HEK293 (cell line): Measurements from ENCODE around the gene KRT80.

Experiments
- CTCF ChIA-PET: fragments of 350-600 bp; formaldehyde crosslinking; extraction: SDS; loops from one replicate; lab custom pipeline; 2021; ENCODE audit warnings: antibody characterized with exemption; lab: Yijun Ruan, JAX
- POLR2A ChIA-PET: fragments of 300-600 bp; formaldehyde crosslinking; extraction: SDS; loops from one replicate; lab custom pipeline; 2020; ENCODE audit warnings: antibody characterized with exemption, inconsistent platforms; lab: Yijun Ruan, JAX
- H3K27ac ChIP-seq: fragments of 200-500 bp; sonication (Bioruptor generic); 2 replicates; pipeline ENCODE4 v1.5.1; 2014; ENCODE audit warnings: low read depth, low read length, control low read depth, inconsistent platforms; ENCODE audit errors: extremely low read depth
- H3K36me3 ChIP-seq, 2 experiments: fragments of 200-500 bp in 1 of 2; sonication (Bioruptor generic) in 1 of 2; 1 replicate in 1 of 2; 2 replicates in 1 of 2; pipeline ENCODE4 v1.5.1; 2014 to 2017; ENCODE audit warnings: inconsistent platforms in 2 of 2, low read length in 2 of 2; ENCODE audit not compliant: control insufficient read depth in 2 of 2, insufficient read depth in 1 of 2
- H3K4me1 ChIP-seq: fragments of 200-500 bp; sonication (Bioruptor generic); 2 replicates; pipeline ENCODE4 v1.5.1; 2014; ENCODE audit warnings: mild to moderate bottlenecking, low read length, inconsistent platforms; ENCODE audit not compliant: control insufficient read depth, insufficient read depth
- H3K4me3 ChIP-seq: 2 replicates; pipeline ENCODE4 v1.5.1; 2011; ENCODE audit warnings: low read depth, mild to moderate bottlenecking, control low read depth, low read length, moderate library complexity
- H3K9me3 ChIP-seq: fragments of 200-500 bp; sonication (Bioruptor generic); 2 replicates; pipeline ENCODE4 v1.5.1; 2014; ENCODE audit warnings: low read depth, low read length, inconsistent platforms; ENCODE audit not compliant: control insufficient read depth, insufficient read depth
- GLIS2 ChIP-seq: fragments of 450-650 bp; formaldehyde crosslinking; IDR thresholded peaks from 2 replicates; pipeline ENCODE4 v1.5.1; 2016; ENCODE audit warnings: missing biosample characterization, missing genetic modification characterization
- KLF1 ChIP-seq: fragments of 450-650 bp; formaldehyde crosslinking; IDR thresholded peaks from 2 replicates; pipeline ENCODE4 v1.5.1; 2016; ENCODE audit warnings: missing biosample characterization, missing genetic modification characterization
- KLF17 ChIP-seq: fragments of 450-650 bp; formaldehyde crosslinking; IDR thresholded peaks from 2 replicates; pipeline ENCODE4 v1.5.1; 2016; ENCODE audit warnings: missing biosample characterization, missing genetic modification characterization
- KLF7 ChIP-seq: fragments of 450-650 bp; formaldehyde crosslinking; IDR thresholded peaks from 2 replicates; pipeline ENCODE4 v1.5.1; 2016; ENCODE audit warnings: missing biosample characterization, missing genetic modification characterization, borderline replicate concordance
- KLF8 ChIP-seq: fragments of 450-650 bp; formaldehyde crosslinking; IDR thresholded peaks from 2 replicates; pipeline ENCODE4 v1.5.1; 2016; ENCODE audit warnings: missing biosample characterization, missing genetic modification characterization
- PATZ1 ChIP-seq: fragments of 450-650 bp; formaldehyde crosslinking; IDR thresholded peaks from 2 replicates; pipeline ENCODE4 v1.5.1; 2016; ENCODE audit warnings: missing biosample characterization, missing genetic modification characterization
- PRDM4 ChIP-seq: fragments of 450-650 bp; formaldehyde crosslinking; IDR thresholded peaks from 2 replicates; pipeline ENCODE4 v1.5.1; 2017; ENCODE audit warnings: missing biosample characterization, missing genetic modification characterization
- SCRT2 ChIP-seq: fragments of 450-650 bp; formaldehyde crosslinking; IDR thresholded peaks from 2 replicates; pipeline ENCODE4 v1.5.1; 2016; ENCODE audit warnings: missing biosample characterization, missing genetic modification characterization
- SP2 ChIP-seq: fragments of 450-650 bp; formaldehyde crosslinking; IDR thresholded peaks from 2 replicates; pipeline ENCODE4 v1.5.1; 2016; ENCODE audit warnings: missing biosample characterization, missing genetic modification characterization
- SP7 ChIP-seq: fragments of 450-650 bp; formaldehyde crosslinking; IDR thresholded peaks from 2 replicates; pipeline ENCODE4 v1.5.1; 2016; ENCODE audit warnings: missing biosample characterization, missing genetic modification characterization
- TCF7L2 ChIP-seq: IDR thresholded peaks from 2 replicates; pipeline ENCODE4 v1.6.1; 2011; ENCODE audit warnings: low read depth, mild to moderate bottlenecking, inconsistent platforms, low read length, moderate library complexity, borderline replicate concordance
- YY2 ChIP-seq: fragments of 450-650 bp; formaldehyde crosslinking; IDR thresholded peaks from 2 replicates; pipeline ENCODE4 v1.5.1; 2016; ENCODE audit warnings: missing biosample characterization, missing genetic modification characterization
- ZBTB11 ChIP-seq: fragments of 450-650 bp; formaldehyde crosslinking; conservative IDR thresholded peaks from 2 replicates; pipeline ENCODE4 v1.5.1; 2016; ENCODE audit warnings: low read depth, missing biosample characterization, missing genetic modification characterization
- ZIC2 ChIP-seq: fragments of 450-650 bp; formaldehyde crosslinking; IDR thresholded peaks from 2 replicates; pipeline ENCODE4 v1.5.1; 2016; ENCODE audit warnings: missing biosample characterization, missing genetic modification characterization
- ZNF302 ChIP-seq: fragments of 450-650 bp; formaldehyde crosslinking; IDR thresholded peaks from 2 replicates; pipeline ENCODE4 v1.5.1; 2016; ENCODE audit warnings: missing biosample characterization, missing genetic modification characterization, low read depth
- ZNF488 ChIP-seq: fragments of 450-650 bp; formaldehyde crosslinking; IDR thresholded peaks from 2 replicates; pipeline ENCODE4 v1.5.1; 2016; ENCODE audit warnings: missing biosample characterization, missing genetic modification characterization
- ZNF513 ChIP-seq: fragments of 450-650 bp; IDR thresholded peaks from 2 replicates; pipeline ENCODE4 v1.5.1; 2018; ENCODE audit warnings: missing biosample characterization, missing genetic modification characterization
- ZNF600 ChIP-seq: fragments of 450-650 bp; formaldehyde crosslinking; IDR thresholded peaks from 2 replicates; pipeline ENCODE4 v1.5.1; 2016; ENCODE audit warnings: missing biosample characterization, missing genetic modification characterization
- ZNF624 ChIP-seq: fragments of 450-650 bp; formaldehyde crosslinking; IDR thresholded peaks from 2 replicates; pipeline ENCODE4 v1.5.1; 2017; ENCODE audit warnings: missing biosample characterization, missing genetic modification characterization
- ZNF776 ChIP-seq: fragments of 450-650 bp; formaldehyde crosslinking; IDR thresholded peaks from 2 replicates; pipeline ENCODE4 v1.5.0; 2017; ENCODE audit warnings: missing biosample characterization, missing genetic modification characterization, borderline replicate concordance
- ZNF837 ChIP-seq: fragments of 450-650 bp; formaldehyde crosslinking; IDR thresholded peaks from 2 replicates; pipeline ENCODE4 v1.5.1; 2016; ENCODE audit warnings: missing biosample characterization, missing genetic modification characterization

KRT80 gene

GRCh38 chr12:52147964-52148463 lies 43.8 kb downstream of the KRT80 start (continued):
- no peak for TF ChIP-seq ZNF513 (tag by site-specific recombination)
- no peak for TF ChIP-seq KLF7 (tag by site-specific recombination)
- TF ChIP-seq TCF7L2, result no peak
- no peak for TF ChIP-seq ZNF624 (tag by site-specific recombination)
- no peak for TF ChIP-seq ZNF776 (tag by site-specific recombination)
- TF ChIP-seq ZNF488, result no peak

- no peaks in the 10 kb centered on the region; the same call in 1 of the 2 replicates for H3K4me1 ChIP-seq
- no peak overlapping the region for H3K4me3 ChIP-seq
- CTCF ChIA-PET, result interaction anchor here (0.5 to 5.8 kb wide), 21 partner anchors 8 to 833 kb away, joined by 3 to 88 read pairs (median 4); no protein-coding TSS in a partner anchor
- H3K27ac ChIP-seq, result no peak overlapping the region
- H3K36me3 ChIP-seq, result no peaks in the 10 kb centered on the region
- POLR2A ChIA-PET, result interaction anchor here (0.6 to 2.0 kb wide), 10 partner anchors 8 to 757 kb away, joined by 3 to 12 read pairs (median 4); partner anchors contain the start of genes KRT8 and KRT80
- no peaks in the 10 kb centered on the region for H3K9me3 ChIP-seq
- TF ChIP-seq ZNF837 (no peak), PATZ1 (tag by site-specific recombination) (0 out of 2 replicates have a peak, but pooled peaks have one; percentile 18), GLIS2 (tag by site-specific recombination) (peak; percentile 50), KLF1 (tag by site-specific recombination) (peak; percentile 96), ZNF600 (tag by site-specific recombination) (peak; percentile 71), ZNF302 (tag by site-specific recombination) (no peak), ZNF776 (tag by site-specific recombination) (no peak), ZBTB11 (tag by site-specific recombination) (no peak), ZIC2 (tag by site-specific recombination) (peak; percentile 73), PRDM4 (tag by site-specific recombination) (0 out of 2 replicates have a peak, but pooled peaks have one; percentile 41), YY2 (no peak), KLF17 (tag by site-specific recombination) (peak; percentile 93), KLF8 (peak; percentile 49; the same call in 1 of the 2 replicates), SCRT2 (tag by site-specific recombination) (no peak), SP7 (peak; percentile 54; the same call in 1 of the 2 replicates), SP2 (no peak)
Observed at GRCh38 chr12:52147367-52147963, 44.3 kb downstream of the KRT80 start.
